Pons (tissue), 1 donor: ENCODE measurements around the gene CYP4F3.
A peak's percentile ranks its signal among the peaks of the same experiment; 100 is the strongest.
"Not testable (repeated sequence)": the region's sequence is repeated elsewhere in the genome, so short reads cannot be mapped to it uniquely, and the experiment has no call there.

Source experiments
- DNase-seq: peaks from one replicate; pipeline ENCODE4 v3.0.0-alpha.2; 2016; ENCODE audit warnings: low spot score

CYP4F3 gene

DNA sequence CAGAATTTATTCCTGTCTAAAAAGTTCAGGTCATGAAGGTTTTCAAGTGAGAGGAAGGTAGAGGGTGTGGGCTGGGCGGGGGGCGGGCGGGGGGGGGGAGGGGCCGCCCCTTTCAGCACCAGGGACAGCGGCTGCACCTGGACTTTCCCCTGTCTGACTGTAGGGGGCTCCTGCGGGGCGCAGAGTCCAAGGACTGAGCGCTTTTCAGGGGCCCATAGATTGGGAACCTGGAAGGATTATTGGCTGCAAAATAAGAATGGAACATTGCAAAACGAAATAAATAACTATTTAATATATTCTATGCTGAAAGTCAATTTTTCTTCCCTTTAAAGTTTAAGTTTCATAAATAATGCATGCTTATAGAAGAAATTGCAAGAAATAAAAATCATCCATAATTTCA is 8.9 kb upstream of the CYP4F3 start:
- no peak for DNase-seq

DNA sequence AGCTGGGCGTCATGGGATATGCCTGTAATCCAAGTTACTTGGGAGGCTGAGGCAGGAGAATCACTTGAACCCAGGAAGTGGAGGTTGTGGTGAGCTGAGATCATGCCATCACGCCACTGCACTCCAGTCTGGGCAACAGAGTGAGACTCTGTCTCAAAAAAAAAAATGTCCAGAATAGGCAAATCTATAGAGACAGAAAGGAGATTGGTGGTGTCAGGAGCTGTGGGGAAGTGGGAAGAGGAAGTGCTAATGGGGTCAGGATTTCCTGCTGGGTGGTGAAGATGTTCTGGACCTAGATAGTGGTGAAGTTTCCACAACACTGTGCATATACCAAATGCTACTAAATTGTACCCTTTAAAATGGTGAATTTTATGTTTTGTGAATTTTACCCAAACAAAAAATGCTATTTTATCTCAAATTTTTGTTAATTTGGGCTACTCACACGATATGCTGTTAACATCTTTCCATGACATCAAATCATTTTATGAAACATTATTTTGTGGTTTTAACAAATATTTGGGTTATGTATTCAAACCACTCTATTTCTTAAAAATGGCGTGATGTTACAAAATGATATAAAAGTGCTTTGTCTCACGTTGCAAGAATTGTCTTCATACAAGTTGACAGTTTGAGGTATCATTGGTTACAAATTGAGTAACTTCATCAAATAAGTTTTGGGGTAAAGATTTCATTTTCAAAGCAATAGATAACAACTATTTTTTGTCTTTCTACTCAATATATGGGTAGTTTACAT is 7.4 kb upstream of the CYP4F3 start:
- DNase-seq, result peak; percentile 28

DNA sequence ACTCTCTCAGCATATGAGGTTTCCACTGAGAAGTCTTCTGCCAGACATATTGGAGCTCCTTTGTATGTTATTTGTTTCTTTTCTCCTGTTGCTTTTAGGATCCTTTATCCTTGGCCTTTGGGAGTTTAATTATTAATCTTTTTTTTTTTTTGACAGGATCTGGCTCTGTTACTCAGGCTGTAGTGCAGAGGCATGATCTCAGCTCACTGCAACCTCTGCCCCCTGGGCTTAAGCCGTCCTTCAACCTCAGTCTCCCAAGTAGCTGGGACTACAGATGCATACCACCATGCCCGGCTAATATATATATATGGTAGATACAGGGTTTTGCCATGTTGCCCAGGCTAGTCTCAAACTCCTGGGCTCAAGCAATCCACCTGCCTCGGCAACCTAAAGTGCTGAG is 6.6 kb upstream of the CYP4F3 start:
- DNase-seq, result no peak

DNA sequence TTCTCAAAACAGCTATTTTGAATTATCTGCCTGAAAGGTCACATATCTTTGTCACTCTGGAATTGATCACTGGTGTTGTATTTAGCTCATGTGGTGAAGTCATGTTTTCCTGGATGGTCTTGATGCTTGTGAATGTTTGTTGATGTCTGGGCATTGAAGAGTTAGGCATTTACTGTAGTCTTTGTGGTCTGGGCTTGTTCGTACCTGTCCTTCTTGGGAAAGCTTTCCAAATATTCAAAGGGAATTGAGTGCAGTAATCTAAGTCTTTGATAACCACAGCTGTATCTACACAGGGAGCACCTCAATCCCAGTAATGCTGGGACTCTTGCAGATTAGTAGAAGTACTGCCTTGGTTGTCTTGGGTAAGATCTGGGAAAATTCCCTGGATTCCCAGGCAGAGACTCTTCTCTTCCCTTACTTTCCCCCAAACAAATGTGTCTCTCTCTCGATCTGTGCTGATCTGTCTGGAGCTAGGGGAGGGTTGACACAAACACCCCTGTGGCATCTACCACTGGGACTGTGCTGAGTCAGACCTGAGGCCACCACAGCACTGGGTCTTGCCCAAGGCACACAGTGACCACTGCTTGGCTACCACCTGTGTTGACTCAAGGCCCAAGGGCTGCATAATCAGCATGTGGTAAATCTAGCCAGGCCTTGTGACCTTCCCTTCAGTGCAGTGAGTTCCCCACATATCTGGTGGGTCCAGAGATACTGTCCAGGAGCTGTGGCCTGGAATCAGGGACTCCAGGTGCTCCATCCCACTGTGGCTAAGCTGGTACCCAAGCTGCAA is 5.5 kb upstream of the CYP4F3 start:
- DNase-seq, result no peak

DNA sequence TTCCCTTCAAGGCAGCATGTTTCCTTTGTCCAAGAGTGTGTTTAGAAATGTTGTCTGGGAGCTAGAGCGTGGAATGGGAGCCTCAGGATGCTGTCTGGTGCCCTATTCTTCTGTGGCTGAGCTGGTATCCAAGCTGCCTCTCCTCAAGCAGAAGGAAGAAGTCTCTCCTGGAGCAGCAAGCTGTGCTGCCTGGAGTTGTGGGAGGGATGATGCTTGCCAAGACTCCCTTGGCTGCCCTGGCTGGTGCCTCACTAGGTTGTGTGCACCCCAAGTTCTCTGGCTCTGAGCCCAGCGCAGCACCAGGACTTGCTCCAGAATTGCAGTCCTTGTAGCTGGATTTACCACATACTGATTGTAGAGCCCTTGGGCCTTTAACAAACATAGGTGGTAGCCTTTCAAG is 4.7 kb upstream of the CYP4F3 start:
- peak; percentile 13 for DNase-seq

- no peak for DNase-seq
These were observed 1.1 kb upstream of the CYP4F3 start for GRCh38 chr19:15639596-15639995.

DNA sequence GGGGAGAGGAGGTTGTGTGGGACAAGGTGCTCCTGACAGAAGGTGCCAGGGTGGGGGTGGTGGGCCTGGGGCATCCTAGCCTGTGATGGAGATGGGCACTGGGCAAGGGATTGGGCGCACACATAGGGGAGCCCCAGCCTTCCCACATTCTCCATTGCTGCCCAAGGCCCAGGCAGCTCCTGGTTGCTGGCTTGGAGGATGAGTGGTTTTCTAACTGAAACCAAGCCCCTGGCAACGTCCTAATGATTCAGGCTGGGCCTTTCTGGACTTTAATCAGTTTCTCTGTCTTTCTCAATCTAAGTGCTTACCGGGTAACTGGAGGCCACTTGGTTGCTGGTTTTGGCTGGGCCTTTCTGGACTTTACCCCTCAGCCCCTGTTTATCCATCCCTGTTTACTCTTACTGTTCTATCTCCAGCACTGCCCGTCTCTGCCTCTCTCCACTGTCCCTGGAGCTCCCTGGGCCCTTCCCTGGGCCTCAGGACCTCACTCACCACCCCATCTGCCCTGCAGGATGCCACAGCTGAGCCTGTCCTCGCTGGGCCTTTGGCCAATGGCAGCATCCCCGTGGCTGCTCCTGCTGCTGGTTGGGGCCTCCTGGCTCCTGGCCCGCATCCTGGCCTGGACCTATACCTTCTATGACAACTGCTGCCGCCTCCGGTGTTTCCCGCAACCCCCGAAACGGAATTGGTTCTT is 354 bp downstream of the CYP4F3 start:
- DNase-seq, result no peak

- DNase-seq, result no peak
These were observed 1.3 kb downstream of the CYP4F3 start for GRCh38 chr19:15641901-15642491.

DNA sequence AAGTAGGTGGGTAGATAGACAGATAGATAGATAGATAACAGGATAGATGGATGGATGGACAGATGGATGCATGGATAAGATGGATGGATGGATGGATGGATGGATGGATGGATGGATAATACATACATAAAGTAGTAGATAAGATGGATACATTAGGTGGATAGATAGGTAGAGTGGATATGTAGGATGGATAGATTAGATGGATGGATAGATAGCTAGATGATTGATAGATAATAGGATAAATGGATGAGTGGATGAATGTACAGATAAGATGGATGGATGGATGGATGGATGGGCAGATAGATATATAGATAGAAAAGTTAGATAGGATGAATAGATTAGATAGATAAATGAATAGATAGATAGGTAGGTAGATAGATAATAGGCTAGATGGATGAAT is 2.1 kb downstream of the CYP4F3 start:
- DNase-seq, result no peak

- DNase-seq, result no peak
These were observed 2.7 kb downstream of the CYP4F3 start for GRCh38 chr19:15643387-15643786.

- DNase-seq, result no peak
These were observed 3.5 kb downstream of the CYP4F3 start for GRCh38 chr19:15644066-15644741.

GRCh38 chr19:15644816-15645215 is 4.1 kb downstream of the CYP4F3 start:
- DNase-seq, result no peak

- DNase-seq, result no peak
These were observed 8.8 kb downstream of the CYP4F3 start for GRCh38 chr19:15649526-15649925.

GRCh38 chr19:15650123-15650522 is 9.4 kb downstream of the CYP4F3 start:
- not testable (repeated sequence) for DNase-seq

DNA sequence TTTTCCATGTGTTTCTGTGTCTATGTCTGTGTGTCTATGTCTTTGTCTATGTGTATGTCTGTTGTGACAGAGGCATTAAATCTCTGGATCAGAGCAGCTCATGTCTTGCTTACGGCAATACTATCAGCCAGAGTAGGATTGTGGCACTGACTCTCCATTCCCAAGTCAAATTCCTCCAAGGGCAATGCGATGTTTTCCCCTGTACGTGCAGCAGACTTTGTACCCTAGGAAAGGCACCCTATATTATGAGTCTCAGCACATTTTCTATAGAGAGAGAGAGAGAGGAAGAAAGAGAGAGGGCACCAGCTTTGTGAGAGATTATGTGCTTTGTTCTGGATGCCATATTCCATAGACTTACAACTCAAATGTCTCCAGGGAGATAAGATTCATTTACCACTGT is 11.1 kb downstream of the CYP4F3 start:
- DNase-seq, result no peak

- no peak for DNase-seq
These were observed 12.0 kb downstream of the CYP4F3 start for GRCh38 chr19:15652559-15653278.

- no peak for DNase-seq
These were observed 15.8 kb downstream of the CYP4F3 start for GRCh38 chr19:15656467-15656866.

GRCh38 chr19:15663247-15663646 is 22.6 kb downstream of the CYP4F3 start:
- DNase-seq, result no peak

DNA sequence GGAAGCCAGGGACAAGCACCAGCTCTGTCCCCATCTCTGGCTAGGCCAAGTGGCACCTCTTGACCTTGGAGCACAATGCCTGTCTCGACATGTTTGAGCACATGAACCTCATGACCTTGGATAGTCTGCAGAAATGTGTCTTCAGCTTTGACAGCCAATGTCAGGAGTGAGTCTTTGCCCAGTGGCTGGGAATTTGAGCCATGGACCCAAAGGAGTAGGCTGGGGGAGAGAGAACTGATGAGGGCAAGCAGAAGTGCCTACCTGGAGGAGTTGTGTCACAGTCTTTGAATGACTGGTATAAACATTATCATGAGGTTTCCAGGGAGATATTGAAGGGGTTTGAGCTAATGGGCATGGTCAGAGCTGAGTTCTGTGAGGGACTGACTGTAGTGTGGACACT is 25.5 kb downstream of the CYP4F3 start:
- no peak for DNase-seq

- DNase-seq, result no peak
These were observed 26.2 kb downstream of the CYP4F3 start for GRCh38 chr19:15666883-15667282.

GRCh38 chr19:15669440-15669839 is 28.7 kb downstream of the CYP4F3 start:
- DNase-seq, result no peak
